Stimulated activated CD8-positive, alpha-beta memory T cell treated with anti-CD3 and anti-CD28 coated beads, Interleukin-15, amount 100 ng/mL, for 24 hours (primary cell): ENCODE data around the gene AHCYL2.
A peak's percentile ranks its signal among the peaks of the same experiment; 100 is the strongest.
"Not testable (repeated sequence)": the region's sequence is repeated elsewhere in the genome, so short reads cannot be mapped to it uniquely, and the experiment has no call there.

Experiments
- DNase-seq: peaks from one replicate; pipeline ENCODE4 v3.0.0-alpha.2; 2020; ENCODE audit warnings: low read depth

AHCYL2 gene

GRCh38 chr7:129354428-129355157 lies 129.8 kb downstream of the AHCYL2 start:
- no peak for DNase-seq

DNA sequence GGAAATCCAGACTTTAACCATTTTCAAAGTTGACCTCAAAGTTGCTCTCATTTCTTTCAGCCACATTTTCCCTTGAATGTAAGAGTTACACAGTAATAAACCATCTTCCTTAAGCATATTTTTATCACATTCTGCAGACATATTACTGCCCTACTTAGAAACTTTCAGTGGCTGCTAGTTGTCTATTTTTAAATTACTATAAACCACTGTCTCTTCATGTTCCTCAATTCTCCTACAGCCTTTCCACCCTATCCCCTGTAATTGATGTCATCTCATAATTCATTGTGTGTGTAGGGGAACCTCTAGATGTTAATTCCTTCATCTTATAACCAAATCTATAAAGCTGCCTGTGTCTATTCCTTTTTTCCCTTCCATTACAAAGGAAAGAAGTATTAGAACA lies 131.3 kb downstream of the AHCYL2 start:
- no peak for DNase-seq

GRCh38 chr7:129359176-129359575 lies 134.3 kb downstream of the AHCYL2 start:
- DNase-seq: no peak

DNA sequence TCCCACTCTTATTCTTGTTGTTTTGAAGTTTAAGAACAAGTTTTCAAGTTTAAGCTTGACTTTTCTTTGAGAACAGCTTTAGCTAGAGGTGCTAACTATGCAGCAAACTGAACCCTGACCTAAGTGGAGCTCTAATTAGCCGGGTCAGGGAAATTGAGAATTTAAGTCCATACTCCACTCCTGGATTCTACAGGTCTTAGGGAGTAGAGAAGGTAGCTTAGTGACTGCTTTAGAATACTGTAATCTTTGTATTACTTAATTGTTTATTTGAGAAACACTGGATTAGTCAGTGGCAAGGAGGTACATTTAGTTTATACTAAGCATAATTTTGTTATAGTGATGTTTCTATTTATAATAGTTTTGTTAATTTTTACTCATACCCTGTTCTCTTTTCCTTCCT lies 134.8 kb downstream of the AHCYL2 start:
- DNase-seq: no peak

- no peak for DNase-seq
These were observed 136.9 kb downstream of the AHCYL2 start for GRCh38 chr7:129361771-129362170.

DNA sequence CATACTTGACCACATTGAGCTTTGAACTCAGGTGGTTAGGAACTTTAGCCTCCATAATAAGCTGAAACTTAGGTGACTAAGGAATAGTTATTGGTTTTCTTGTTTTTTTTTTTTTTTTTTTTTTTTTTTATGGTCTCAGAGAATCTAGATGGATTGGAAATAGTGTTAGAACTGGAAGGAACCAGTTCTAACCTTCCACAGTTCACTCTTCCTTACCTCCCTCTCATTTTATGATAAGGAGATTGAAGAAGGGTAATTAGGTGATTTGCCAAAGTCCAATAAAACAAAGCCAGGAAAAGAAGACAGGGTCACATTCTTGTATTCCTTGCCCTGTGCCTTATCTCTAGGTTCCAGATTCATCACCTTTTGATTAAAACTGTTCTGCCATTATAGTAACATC lies 137.7 kb downstream of the AHCYL2 start:
- DNase-seq: no peak

GRCh38 chr7:129367349-129367699 lies 142.5 kb downstream of the AHCYL2 start:
- no peak for DNase-seq

DNA sequence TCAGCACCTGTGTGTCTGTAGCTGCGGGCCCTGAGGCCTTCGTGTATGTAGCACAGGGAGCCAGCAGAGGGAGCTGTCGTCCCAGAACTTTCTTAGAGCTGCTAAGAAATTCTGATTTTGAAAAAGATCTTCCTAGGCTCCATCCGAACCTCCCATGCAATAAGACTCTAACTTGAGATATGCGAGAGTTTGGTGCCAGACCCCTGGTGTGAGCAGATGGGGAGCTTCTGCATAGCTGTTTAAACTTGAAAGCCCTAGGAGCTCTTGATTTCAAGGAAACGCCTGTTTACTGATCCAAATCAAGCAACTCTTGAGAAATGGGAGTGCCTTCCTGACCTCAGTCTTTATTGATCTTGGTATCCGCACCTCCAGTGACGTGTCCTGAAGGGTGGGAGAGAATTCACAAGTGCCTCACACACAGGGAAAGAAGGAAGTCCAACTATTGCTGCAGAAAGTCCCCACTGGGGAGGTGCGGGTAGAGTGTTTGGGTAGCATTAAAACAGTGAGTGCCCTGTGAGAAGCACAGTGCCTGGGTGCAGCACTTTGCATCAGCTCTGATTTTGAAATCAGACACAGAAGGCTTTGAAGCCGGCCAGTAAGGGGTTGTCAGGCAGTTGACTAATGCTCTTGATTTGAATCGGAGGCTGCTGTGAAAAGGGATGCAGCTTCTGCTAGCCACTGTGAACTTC lies 143.0 kb downstream of the AHCYL2 start:
- DNase-seq: peak; percentile 48

DNA sequence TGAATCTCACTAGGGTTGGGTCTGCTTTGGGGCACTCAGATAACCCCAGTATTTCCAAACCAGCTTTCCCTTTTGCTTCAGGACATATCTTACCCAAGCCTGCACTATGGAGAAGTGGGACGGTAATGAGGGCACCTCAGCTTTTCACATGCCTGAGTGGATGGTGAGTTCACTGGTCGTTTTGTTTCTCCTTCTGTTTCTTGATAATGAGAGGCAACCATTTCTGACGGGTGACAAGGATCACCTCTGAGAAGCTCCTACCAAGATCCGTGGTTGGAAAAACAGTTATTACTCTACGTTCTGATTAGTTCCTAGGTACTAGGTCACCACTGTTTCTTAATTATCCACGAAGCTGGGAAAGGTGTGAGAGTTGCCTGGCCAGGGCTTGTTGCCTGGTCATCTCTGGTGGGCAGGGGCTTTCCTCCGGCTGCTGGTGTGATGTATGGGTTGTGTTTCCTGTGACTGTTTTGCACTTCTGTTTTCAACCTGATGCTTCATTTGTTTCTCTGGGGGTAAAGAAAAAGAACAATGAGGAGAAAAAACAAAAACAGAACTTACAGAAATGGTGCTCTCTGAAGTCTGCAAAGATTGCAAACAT lies 143.7 kb downstream of the AHCYL2 start:
- DNase-seq: no peak

DNA sequence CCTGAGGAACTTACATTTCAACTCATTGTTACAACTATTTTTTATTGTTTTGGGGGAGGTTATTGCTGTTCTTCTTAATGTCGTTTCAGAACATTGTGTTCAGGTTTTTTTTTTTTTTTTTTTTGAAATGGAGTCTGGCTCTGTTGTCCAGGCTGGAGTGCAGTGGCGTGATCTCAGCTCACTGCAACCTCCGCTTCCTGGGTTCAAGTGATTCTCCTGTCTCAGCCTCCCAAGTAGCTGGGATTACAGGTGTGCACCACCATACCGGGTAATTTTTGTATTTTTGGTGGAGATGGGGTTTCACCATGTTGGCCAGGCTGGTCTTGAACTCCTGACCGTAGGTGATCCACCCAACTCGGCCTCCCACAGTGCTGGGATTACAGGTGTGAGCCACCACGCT lies 144.6 kb downstream of the AHCYL2 start:
- not testable (repeated sequence) for DNase-seq

DNA sequence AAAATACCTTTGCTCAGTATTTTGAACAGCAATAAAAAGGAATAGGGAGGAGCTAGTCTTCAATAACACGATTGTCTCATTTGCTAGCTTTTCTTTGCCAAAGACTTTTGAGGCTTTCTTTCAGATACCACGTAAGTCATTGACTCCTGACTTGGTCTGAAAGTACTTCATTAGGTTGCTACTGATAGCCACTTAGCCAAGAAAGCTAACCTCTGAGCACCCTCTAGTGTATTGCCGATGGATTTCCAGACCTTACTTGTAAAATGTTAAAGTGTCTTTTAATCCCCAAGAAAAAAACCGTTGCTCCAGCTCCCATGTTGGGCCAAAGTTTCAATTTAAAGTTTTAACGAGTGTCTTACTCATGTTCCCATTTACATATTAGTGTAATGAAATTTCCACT lies 146.0 kb downstream of the AHCYL2 start:
- no peak for DNase-seq

DNA sequence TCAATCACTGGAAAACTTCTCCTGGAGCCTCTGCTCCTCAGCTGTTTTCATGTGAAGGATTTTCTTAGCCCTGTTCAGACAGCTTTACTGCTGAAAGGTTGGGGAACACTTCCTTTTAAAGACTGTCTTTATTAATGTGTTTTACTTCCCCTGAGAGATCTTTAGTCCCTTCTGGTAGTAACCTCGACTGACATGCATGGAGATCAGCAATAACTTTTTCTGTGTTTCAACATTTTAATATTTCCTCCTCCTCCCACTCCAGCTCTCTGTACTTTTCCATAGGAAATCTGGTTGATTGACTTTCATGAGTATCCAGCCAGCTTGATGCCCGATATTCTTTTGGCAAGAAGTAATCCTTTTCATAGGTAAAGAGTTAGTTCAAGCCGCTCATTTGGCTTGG lies 146.7 kb downstream of the AHCYL2 start:
- no peak for DNase-seq

GRCh38 chr7:129373651-129374428 lies 149.0 kb downstream of the AHCYL2 start:
- no peak for DNase-seq

DNA sequence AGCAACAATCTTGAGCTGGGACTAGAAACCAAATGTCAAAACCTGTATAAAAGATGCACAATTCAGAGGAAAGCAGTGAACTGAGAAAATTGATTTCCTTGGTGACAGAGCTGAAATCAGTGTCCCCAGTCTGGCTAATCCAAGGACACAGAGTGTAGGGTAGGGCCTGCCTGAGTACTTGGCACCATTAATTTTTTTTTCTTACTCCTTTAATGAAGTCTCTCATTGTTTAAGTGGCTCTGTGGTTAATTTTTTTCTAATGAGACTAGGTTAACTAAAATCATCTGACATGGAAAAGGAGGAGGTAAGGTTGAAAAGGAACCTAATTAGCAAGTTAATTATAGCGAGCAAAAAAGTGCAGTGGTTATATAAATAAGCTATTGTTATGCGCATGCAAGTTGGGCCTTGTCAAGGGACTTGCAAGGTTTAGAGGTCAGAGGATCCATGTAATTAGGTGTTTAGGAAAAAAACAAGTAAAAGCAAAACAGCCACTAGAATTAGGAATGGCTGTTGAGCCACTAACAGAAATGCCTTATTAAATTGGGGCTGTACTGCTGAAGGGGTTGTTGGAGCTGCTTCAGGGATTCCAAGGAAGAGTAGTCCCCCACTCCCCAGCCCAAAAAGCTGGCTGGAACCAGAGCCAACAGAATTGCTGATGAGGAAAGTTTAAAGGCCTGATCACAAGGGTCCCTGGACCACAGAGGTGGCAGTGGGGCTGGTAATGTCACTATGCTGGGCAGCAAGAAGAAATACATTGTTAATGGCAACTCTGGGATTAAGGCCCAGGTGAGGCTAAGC lies 150.5 kb downstream of the AHCYL2 start:
- DNase-seq: no peak

DNA sequence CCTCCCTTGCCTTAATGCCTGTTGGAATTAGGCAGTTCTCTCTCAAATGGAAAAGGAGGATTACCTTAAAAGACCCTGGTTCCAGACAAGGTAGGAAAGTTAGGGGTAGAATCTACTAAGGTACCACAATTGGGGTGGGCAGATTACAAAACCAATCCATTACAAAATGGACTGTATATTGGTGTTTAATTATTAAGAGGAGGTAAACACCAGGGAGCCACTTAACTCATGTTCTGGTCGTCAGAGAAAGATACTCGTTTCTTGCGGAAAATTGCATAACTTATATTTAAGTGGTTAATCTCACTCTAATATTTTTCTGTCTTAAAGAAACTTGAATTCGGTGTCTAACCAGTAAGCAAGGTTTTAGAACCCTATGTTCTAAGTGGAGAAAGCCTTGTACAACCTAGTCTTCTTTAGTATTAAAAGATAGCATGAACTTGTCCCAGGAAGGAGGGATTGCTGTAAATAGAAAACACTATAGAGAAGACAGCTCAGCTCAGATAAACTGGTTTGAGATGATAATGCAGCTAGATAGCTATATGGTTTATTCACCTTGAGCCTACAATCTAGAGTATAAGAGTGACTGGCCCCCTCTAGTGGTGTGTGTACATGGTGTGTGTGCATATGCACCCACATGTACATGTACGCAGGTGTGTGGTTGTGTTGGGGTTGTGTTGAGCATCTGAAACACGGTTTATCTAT lies 151.4 kb downstream of the AHCYL2 start:
- DNase-seq: no peak

DNA sequence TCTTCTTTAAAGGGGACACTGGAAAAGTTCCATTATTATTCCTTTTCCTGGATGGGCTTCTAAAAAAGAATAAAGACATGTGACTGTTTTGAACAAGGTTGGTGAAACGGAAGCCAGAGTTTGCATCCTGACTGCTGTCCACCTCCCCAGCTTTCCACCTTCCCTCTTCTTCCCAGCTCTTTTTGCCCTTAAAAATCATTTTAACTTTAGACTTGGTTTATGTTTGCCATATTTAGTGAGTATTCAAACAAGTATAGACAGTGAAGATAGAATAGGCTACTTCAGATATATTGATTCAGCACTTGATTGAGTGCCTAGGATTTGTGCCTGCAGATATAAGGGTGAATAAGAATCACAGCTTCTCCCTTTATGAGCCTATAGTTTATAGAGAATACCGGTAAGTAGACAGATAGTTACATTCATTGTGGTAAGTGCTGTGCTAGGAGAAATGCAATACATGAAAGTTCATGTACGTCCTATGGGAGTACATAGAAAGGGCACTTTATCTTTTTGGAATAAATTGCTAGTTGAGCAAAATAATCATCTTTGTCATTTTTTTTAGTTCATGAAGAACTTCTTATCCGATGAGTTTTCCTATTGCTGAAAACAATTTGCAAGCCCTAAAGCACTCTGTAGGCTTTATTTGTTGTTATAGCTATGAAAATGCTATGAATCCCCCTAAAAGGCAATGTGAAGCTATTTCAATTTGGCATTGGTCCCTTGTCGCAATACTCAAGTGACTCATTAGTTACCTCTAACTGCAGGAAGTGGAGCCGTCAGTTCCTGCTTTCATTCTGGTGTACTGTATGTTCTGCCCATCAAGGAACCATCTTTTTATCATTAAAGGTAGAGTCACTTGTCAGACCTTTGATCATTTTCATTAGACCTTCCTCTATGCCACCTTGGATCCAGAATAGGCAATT lies 152.2 kb downstream of the AHCYL2 start:
- no peak for DNase-seq

- no peak for DNase-seq
These were observed 157.1 kb downstream of the AHCYL2 start for GRCh38 chr7:129381710-129382484.

DNA sequence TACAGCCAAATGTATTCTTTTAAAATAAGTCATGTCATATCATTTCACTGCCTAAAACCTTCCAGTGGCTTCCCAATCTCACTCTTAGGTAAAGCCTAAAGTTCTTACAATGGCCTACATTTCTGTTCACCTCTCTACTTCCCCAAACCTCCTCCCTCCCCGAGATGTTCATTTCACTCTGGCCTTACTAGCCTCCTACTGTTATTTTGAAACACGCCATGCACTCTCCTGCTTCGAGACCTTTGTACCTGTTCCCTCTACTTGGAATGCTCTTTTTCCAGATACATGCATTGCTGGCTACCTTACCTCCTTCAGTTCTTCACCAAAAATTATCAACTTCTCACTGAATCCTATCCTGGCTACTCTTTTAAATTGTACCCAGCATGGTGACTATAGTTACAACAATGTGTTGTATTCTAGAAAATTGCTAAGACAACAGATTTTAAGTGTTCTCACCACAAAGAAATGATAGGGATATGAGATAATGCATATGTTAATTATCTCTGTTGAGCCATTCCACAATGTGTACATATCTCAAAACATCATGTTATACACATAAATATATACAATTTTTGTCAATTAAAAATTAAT lies 158.8 kb downstream of the AHCYL2 start:
- no peak for DNase-seq

GRCh38 chr7:129385116-129385515 lies 160.3 kb downstream of the AHCYL2 start:
- no peak for DNase-seq
